ENCODE results near the gene RRP7A. TPM values are rescaled to one million over a fixed set of nuclear protein-coding genes. Genes with fewer than 3 reads are reported as not detected.

Gene RRP7A
- total RNA-seq, 2 experiments from 2014 or later: 45.4 to 48.3 TPM

DNA sequence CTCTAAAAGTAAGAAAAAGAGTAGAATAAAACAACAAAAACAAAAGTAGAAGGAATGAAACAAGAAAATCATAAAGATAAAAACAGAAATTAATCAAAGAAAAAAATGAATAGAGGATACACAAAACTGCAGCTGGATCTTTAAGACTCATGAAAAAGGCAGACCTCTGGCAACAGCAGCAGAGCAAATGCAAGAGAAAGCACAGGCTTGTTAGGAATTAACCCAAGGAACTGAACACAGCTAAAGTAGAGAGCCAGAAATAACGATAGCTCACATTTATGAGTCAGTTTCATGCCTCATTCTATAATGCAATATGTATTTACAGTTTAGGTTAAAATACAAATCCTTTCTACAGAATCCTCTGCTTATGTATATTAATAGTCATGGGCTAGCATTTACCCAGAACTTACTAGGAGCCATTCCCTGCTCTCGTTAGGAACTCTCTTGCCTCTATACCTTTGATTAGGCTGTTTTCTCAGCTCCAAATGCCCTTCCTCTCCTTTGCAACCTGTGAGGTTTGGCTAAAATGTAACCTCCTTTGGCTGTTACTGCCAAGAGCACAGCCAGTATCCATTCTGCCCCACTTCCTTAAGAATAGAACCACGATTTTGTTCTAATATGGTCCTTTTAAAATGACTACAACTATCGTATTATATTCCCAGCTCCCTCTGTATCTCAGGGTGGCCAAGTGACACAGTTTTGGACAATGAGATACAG, 49.1 kb downstream of the RRP7A start:
- Histone ChIP-seq H3K27me3 (ENCODE audit: control insufficient read depth in 1 of 2, insufficient read depth in 2 of 2, low read length in 2 of 2) (no peaks in the 10 kb centered on the region), H3K27ac (ENCODE audit: low read depth in 1 of 2, low read length in 2 of 2) (no peak overlapping the region), H3K9me3 (ENCODE audit: control insufficient read depth in 1 of 2, insufficient read depth in 1 of 2, low read length in 2 of 2) (no peaks in the 10 kb centered on the region), H3K4me3 (ENCODE audit: low read length) (no peak overlapping the region), H3K36me3 (ENCODE audit: insufficient read depth, low read length) (no peaks in the 10 kb centered on the region), H3K4me1 (ENCODE audit: insufficient read depth, low read length) (no peaks in the 10 kb centered on the region)
- ATAC-seq (ENCODE audit: poor library complexity): no peak
- no peaks in the 10 kb centered on the region for H3K4me1 Mint-ChIP-seq (ENCODE audit: low read depth)
- H3K27me3 Mint-ChIP-seq: no peaks in the 10 kb centered on the region
- intact Hi-C loops (cut with DNase I, micrococcal nuclease): loop anchor here in 1 of 2 experiments (10.0 kb wide), 1 partner anchor 506 kb away; the partner anchor contains the start of gene SEPTIN3
- H3K9me3 Mint-ChIP-seq: no peaks in the 10 kb centered on the region
- no peak for DNase-seq
- H3K27ac Mint-ChIP-seq: no peak overlapping the region
- no peaks in the 10 kb centered on the region for H3K36me3 Mint-ChIP-seq (ENCODE audit: low read depth)
- no peak overlapping the region for H3K4me3 Mint-ChIP-seq
- TF ChIP-seq, protein P1, sequence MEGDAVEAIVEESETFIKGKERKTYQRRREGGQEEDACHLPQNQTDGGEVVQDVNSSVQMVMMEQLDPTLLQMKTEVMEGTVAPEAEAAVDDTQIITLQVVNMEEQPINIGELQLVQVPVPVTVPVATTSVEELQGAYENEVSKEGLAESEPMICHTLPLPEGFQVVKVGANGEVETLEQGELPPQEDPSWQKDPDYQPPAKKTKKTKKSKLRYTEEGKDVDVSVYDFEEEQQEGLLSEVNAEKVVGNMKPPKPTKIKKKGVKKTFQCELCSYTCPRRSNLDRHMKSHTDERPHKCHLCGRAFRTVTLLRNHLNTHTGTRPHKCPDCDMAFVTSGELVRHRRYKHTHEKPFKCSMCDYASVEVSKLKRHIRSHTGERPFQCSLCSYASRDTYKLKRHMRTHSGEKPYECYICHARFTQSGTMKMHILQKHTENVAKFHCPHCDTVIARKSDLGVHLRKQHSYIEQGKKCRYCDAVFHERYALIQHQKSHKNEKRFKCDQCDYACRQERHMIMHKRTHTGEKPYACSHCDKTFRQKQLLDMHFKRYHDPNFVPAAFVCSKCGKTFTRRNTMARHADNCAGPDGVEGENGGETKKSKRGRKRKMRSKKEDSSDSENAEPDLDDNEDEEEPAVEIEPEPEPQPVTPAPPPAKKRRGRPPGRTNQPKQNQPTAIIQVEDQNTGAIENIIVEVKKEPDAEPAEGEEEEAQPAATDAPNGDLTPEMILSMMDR (IDR thresholded peaks at IDR 0.05): no peak
- ChIA-PET CTCF (interaction anchor here (0.6 to 0.9 kb wide), 2 partner anchors 14 to 90 kb away, joined by 3 read pairs; no protein-coding TSS in a partner anchor), POLR2A (interaction anchor here (0.6 kb wide), 1 partner anchor 29 kb away, joined by 3 read pairs; no protein-coding TSS in a partner anchor)

- no peaks in the 10 kb centered on the region for H3K36me3 ChIP-seq (ENCODE audit: insufficient read depth, low read length)
- no peak for DNase-seq
- ChIA-PET CTCF (no interaction called here), POLR2A (no interaction called here)
- no peaks in the 10 kb centered on the region for H3K36me3 Mint-ChIP-seq (ENCODE audit: low read depth)
- H3K27ac ChIP-seq (ENCODE audit: low read depth in 1 of 2, low read length in 2 of 2): no peak overlapping the region
- H3K27me3 ChIP-seq (ENCODE audit: control insufficient read depth in 1 of 2, insufficient read depth in 2 of 2, low read length in 2 of 2): no peaks in the 10 kb centered on the region
- no peaks in the 10 kb centered on the region for H3K9me3 Mint-ChIP-seq
- H3K27ac Mint-ChIP-seq: no peak overlapping the region
- peaks cover 4% of the 10 kb centered on the region for H3K27me3 Mint-ChIP-seq
- H3K4me1 Mint-ChIP-seq (ENCODE audit: low read depth): no peaks in the 10 kb centered on the region
- no peaks in the 10 kb centered on the region for H3K9me3 ChIP-seq (ENCODE audit: control insufficient read depth in 1 of 2, insufficient read depth in 1 of 2, low read length in 2 of 2)
- TF ChIP-seq, protein P1 (IDR thresholded peaks at IDR 0.05): no peak
- intact Hi-C loops (cut with DNase I, micrococcal nuclease): no loop called here
- H3K4me3 ChIP-seq (ENCODE audit: low read length): no peak overlapping the region
- ATAC-seq (ENCODE audit: poor library complexity): no peak
- H3K4me1 ChIP-seq (ENCODE audit: insufficient read depth, low read length): no peaks in the 10 kb centered on the region
- no peak overlapping the region for H3K4me3 Mint-ChIP-seq
These were observed 50.8 kb downstream of the RRP7A start for GRCh38 chr22:42468841-42469240.

- no peak overlapping the region for H3K4me3 Mint-ChIP-seq
- H3K27me3 Mint-ChIP-seq: peaks cover 20% of the 10 kb centered on the region
- Histone ChIP-seq H3K9me3 (ENCODE audit: control insufficient read depth in 1 of 2, insufficient read depth in 1 of 2, low read length in 2 of 2) (no peaks in the 10 kb centered on the region), H3K4me1 (ENCODE audit: insufficient read depth, low read length) (no peaks in the 10 kb centered on the region), H3K4me3 (ENCODE audit: low read length) (no peak overlapping the region), H3K27ac (ENCODE audit: low read depth in 1 of 2, low read length in 2 of 2) (no peak overlapping the region), H3K27me3 (ENCODE audit: control insufficient read depth in 1 of 2, insufficient read depth in 2 of 2, low read length in 2 of 2) (peaks cover 0 to 10% of the 10 kb centered on the region in 2 experiments), H3K36me3 (ENCODE audit: insufficient read depth, low read length) (no peaks in the 10 kb centered on the region)
- no peaks in the 10 kb centered on the region for H3K4me1 Mint-ChIP-seq (ENCODE audit: low read depth)
- TF ChIP-seq, protein P1 (IDR thresholded peaks at IDR 0.05): no peak
- no peaks in the 10 kb centered on the region for H3K36me3 Mint-ChIP-seq (ENCODE audit: low read depth)
- H3K27ac Mint-ChIP-seq: no peak overlapping the region
- DNase-seq: no peak
- ChIA-PET POLR2A (no interaction called here), CTCF (interaction anchor here (0.5 kb wide), 1 partner anchor 82 kb away, joined by 4 read pairs; no protein-coding TSS in a partner anchor)
- H3K9me3 Mint-ChIP-seq: no peaks in the 10 kb centered on the region
- ATAC-seq (ENCODE audit: poor library complexity): no peak
- intact Hi-C loops (cut with DNase I, micrococcal nuclease): no loop called here
These were observed 57.6 kb downstream of the RRP7A start for GRCh38 chr22:42462016-42462415.

Measured in CD4-positive, alpha-beta T cell (primary cell).